Putamen (tissue), 1 donor: ENCODE data around the gene RILPL1.

ENCODE experiments used
- DNase-seq: peaks from one replicate; pipeline ENCODE4 v3.0.0-alpha.2; 2016; ENCODE audit warnings: low spot score

The RILPL1 gene

DNA sequence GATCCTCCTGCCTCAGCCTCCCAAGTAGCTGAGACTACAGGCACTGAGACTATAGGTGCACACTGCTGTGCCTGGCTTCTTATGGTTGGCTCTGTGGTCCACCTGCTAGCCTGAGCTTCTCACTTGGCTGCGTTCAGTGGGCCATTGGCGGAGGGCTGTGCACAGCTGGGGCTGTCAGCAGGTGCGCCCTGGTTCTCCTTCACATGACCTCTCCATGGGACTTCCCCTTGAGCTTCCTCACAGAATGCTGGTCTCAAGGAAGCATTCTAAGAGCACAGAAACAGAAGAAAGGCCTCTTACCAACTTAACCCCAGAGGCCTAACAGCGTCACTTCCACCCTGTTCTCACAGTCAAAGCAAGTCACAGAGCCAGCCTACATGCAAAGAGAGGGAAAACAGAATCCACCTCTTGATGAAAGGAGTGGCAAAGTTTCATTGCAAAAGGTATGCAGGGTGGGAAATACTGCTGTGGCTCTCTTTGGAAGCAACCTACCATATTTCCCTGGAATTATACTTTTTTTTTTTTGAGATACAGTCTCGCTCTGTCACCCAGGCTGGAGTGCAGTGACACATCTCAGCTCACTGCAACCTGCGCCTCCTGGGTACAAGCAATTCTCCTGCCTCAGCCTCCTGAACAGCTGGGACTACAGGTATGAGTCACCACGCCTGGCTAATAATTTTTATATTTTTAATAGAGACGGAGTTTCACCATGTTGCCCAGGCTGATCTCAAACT, 106.3 kb downstream of the RILPL1 start:
- no peak for DNase-seq

DNA sequence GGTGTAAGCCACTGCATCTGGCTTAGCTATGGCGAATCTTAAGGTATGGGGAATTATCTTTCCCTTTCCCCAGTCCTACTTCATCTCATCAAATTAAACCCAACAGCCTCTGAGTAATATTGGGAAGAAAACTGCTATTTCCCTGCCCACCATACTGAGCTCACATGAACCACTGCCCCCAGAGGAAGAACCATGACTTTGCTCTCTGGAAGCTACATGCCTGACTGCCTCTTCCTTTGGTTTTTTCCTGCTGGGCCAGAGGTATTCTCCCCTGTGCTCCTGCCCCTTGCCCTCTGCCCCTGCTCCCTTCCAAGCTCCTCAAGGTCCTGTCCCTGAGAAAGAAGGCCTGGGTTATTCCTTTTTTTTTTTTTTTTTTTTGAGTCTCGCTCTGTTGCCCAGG, 112.2 kb downstream of the RILPL1 start:
- DNase-seq = no peak
